Activated CD8-positive, alpha-beta memory T cell treated with anti-CD3 and anti-CD28 coated beads for 1 hour (primary cell): ENCODE results near the gene CRYBA2.

Experiments used
- DNase-seq, 2 donors: peaks; one replicate each; pipeline ENCODE4 v3.0.0-alpha.2; 2020; ENCODE audit warnings: low read depth in 1 of 2; ENCODE audit errors: extremely low read depth in 1 of 2

The CRYBA2 gene

DNA sequence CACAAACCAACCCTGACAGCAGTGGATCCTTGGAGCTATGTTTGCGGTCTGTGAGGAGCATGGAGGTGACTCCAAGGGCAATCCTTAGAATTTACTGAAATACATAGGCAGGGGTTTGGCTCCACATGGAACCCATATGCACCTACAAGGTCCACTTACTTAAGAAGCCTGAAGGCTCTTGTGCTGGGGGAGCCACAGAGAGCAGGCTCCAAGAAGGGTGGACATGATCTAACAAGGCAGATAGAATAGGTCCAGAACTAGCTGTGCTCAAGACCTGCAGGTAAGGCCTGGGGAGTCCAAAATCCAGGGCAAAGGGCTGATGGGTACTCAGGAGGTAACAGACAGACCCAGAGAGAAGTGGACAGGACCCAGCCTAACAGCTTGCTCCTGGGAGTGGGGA, 34.9 kb downstream of the CRYBA2 start:
- no peak for DNase-seq

DNA sequence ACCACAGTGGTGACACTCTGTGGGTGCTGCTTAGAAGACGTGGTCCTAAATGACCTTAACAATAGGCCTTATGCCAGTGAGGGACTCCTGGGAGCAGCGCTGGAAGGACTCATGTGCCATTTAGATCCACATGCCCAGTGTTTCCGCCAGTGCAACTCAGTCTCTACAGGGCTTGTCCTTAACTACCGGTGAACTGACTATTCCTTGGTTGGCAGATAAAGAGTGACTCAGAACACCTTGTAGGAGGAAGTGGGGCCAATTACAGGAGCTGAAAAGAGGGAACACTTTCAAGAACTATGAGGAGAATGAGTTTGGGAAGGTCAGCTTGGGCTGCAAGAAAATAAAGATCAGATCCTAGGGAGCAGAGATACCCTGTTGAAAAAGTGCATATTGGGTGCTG, 35.6 kb downstream of the CRYBA2 start:
- no peak for DNase-seq

DNA sequence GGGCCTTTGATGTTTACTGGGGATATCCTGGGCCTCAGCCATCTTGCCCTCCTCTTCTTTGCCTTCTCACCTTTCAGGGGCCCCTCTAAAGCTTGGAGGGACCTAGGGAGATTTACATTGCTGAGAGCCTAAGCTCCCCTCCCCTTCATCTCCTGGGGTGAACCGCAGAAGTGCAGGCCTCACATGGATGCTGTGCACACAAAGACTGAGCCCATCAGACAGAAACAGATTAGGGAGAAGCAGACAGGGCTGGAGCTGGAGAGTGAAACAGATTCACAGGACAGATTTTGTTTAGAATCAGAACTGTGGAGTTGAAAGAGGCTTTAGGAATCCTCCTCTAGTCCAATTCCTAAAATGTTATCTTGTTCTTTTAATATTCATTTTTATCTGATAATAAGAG, 37.2 kb downstream of the CRYBA2 start:
- DNase-seq, result no peak

DNA sequence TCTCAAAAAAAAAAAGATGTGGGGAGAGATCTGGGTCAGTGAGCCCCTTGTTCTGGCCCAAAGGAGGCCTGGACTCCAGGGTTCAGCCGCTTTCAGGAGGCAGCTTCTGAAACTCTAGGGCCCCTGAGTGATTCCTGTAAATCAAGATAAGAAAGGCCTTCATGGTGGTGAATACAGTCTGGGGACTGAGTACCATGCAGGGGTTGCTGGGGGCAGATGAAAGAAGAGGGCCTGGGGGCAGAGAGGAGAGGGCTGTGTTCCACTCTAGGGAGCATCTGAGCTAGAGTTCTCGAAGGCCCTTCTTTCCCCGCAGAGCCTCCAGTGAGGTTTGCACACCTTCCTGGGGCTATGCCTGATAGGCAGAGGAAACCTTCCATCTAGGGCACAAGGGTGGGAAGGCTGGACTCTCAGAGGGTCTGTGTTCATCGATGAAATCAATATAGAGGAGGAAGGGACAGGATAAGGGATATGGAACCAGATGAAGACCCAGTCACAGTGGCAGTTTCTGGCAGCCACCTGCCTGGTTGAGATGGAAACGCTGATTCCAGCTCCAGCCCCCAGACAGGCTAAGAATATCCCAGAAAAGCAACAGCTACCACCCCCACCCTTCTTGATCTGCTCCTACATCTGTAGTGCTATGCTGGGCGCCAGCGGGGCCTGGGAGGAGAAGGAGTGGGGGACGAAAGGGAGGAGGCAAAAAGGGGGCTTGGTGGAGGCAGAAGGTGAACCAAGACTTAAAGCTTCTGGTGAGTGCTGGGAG, 38.5 kb downstream of the CRYBA2 start:
- no peak for DNase-seq

DNA sequence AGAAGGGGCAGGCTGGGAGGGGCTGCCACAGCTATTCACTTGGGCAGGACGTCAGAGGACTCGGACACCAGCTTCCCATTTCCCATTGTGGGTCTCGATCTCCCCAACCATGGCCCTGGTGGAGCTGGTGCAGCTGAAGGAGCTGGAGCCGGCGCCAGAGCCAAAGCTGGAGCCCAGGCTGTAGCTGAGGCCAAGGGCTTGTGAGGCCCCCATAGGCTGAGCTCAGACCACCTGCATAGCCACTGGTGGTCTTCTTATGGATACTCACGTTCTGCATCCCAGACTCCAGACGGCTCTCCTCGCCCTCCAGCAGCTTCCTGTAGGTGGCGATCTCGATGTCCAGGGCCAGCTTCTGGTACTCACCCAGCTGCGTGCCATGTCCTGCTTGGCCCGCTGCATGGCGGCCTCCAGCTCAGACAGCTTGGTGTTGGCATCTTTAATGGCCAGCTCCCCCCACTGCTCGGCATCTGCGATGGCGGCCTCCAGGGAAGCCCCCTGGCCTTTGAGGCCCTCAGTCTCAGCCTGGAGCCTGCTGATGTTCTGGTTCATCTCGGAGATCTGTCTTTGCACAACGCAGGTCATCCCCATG, 39.8 kb downstream of the CRYBA2 start:
- no peak for DNase-seq

DNA sequence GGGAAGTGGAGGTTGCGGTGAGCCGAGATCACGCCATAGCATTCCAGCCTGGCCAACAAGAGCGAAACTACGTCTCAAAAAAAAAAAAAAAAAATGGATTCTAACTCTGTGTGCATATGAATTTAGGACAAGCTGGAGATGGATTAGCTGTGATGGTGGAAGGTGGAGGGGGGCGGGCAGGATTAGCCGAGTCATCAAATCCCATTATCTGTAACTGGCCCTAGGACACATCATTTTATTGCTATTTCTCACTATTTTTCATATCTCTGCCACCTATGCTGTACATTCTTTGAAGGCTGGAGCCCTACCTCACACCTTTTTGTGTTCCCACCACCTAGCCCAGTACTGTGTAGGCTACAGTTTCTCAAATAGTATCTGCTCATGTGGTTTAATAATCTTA, 41.1 kb downstream of the CRYBA2 start:
- no peak for DNase-seq

DNA sequence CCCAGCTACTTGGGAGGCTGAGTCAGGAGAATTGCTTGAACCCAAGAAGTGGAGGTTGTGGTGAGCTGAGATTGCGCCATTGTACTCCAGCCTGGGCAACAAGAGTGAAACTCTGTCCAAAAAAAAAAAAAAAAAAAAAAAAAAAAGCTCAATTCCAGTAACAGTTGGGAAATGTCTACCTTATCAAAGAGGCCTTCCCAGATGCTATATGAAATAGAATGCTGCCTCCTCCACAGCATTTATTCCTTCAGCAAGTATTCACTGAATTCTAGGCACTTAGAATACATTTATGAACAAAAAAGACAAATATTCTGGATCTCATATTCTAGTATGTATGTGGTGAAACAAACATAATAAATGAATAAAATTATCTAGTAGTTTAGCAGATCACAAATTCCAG, 46.6 kb downstream of the CRYBA2 start:
- DNase-seq, result no peak

DNA sequence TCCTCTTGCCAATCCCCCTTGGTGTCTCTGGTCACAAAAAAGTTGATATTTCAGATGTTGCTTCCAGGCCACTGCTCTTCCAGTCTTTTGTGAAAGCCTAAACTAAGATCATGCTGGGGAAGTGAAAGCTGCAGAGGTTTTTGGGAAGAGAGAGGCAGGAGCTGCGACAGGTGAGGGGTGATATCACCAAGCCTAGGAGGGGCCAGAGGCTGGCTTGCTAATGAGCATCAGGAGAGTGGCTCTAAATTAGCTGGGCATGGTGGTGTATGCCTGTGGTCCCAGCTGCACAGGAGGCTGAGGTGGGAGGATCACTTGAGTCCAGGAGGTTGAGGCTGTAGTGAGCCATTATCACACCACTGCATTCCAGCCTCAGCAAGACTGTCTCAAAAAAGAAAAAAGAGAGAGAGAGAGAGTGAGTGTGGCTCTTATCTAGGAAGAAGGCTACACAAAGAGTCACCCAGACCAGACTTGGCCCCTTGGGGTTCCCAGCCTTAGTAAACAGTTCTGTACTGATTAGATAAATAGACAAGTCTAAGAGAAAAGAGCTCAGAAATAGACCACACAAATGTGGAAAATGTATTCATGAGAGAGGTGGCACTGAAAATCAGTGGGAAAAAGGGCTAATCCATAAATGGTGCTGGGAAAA, 48.3 kb downstream of the CRYBA2 start:
- DNase-seq, result no peak
